HCT116 (cell line): ENCODE measurements around the gene SLC23A3. TPM values are rescaled to one million over a fixed set of nuclear protein-coding genes. Genes with fewer than 3 reads are reported as not detected.

Experiments used
- ATAC-seq: fragments of 200-7000 bp; cut with Tn5 transposase; 2 replicates; pipeline ENCODE4 v1.9.1; 2020; ENCODE audit warnings: mild to moderate bottlenecking, moderate library complexity
- BruUV-seq: library from RNA; stranded (reverse); fragments of 400-500 nt; replicated peaks from 2 replicates; lab custom pipeline; 2021; lab: Mats Ljungman, UMichigan
- CTCF ChIA-PET: fragments of 300-600 bp; sonication (Branson Sonifier 250); formaldehyde crosslinking; loops from one replicate; lab custom pipeline; 2021; ENCODE audit warnings: antibody characterized with exemption; lab: Charles Lee
- POLR2A ChIA-PET: fragments of 300-600, 350-600 bp; sonication (Branson Sonifier 250); formaldehyde crosslinking; loops from one replicate; lab custom pipeline; 2021; ENCODE audit warnings: antibody characterized with exemption; lab: Charles Lee
- RAD21 ChIA-PET, 2 experiments: fragments of 300-600 bp; sonication (Branson Sonifier 250); formaldehyde crosslinking; loops; one replicate each; lab custom pipeline; 2023; ENCODE audit warnings: low total read pairs in 2 of 2; ENCODE audit not compliant: uncharacterized antibody in 2 of 2, unreplicated experiment in 2 of 2, low non-redundant PET in 1 of 2; lab: Charles Lee
- DNase-seq: peaks from one replicate; pipeline ENCODE4 v3.0.0-alpha.2; 2010; ENCODE audit warnings: low read depth, low spot score
- H2AFZ ChIP-seq: fragments of 200-600 bp; shearing (Covaris generic), sonication (generic); 2 replicates; pipeline ENCODE4 v1.6.1; 2017; ENCODE audit warnings: low read depth, mixed run types, mixed read lengths, antibody characterized with exemption, low read length; ENCODE audit not compliant: poor library complexity, severe bottlenecking
- H3K27ac ChIP-seq: 2 replicates; pipeline ENCODE4 v1.5.1; 2012; ENCODE audit warnings: low read depth, low read length
- H3K27me3 ChIP-seq: fragments of 200-600 bp; sonication (generic); 2 replicates; pipeline ENCODE4 v1.6.1; 2016; ENCODE audit warnings: mixed run types, low read length, mixed read lengths; ENCODE audit not compliant: insufficient read depth
- H3K36me3 ChIP-seq, 2 experiments: fragments of 200-500 bp in 1 of 2; fragments of 200-600 bp in 1 of 2; sonication (Bioruptor generic) in 1 of 2; sonication (generic) in 1 of 2; 2 replicates each; pipeline versions ENCODE4 v1.5.1 to v1.6.1; 2014 to 2016; ENCODE audit warnings: low read length in 2 of 2, inconsistent platforms in 1 of 2, mixed read lengths in 1 of 2, mixed run types in 1 of 2; ENCODE audit not compliant: insufficient read depth in 2 of 2, control insufficient read depth in 1 of 2
- H3K4me1 ChIP-seq, 2 experiments: fragments of 200-600 bp in 1 of 2; sonication (generic) in 1 of 2; 2 replicates each; pipeline versions ENCODE4 v1.5.1 to v1.6.1; 2012 to 2017; ENCODE audit warnings: low read length in 2 of 2, inconsistent platforms in 1 of 2, mild to moderate bottlenecking in 1 of 2, mixed read lengths in 1 of 2, mixed run types in 1 of 2, moderate library complexity in 1 of 2; ENCODE audit not compliant: insufficient read depth in 2 of 2, control insufficient read depth in 1 of 2
- H3K4me2 ChIP-seq: fragments of 200-600 bp; sonication (generic); 2 replicates; pipeline ENCODE4 v1.6.1; 2017; ENCODE audit warnings: mixed run types, low read length, mixed read lengths
- H3K4me3 ChIP-seq, 2 experiments: fragments of 200-600 bp in 1 of 2; sonication (generic) in 1 of 2; replicated peaks in 1 of 2; 2 replicates each; pipeline ENCODE4 v1.5.1; 2011 to 2016; ENCODE audit warnings: low read length in 2 of 2, control low read depth in 1 of 2, low read depth in 1 of 2, mild to moderate bottlenecking in 1 of 2, mixed read lengths in 1 of 2, mixed run types in 1 of 2
- H3K79me2 ChIP-seq: fragments of 200-600 bp; sonication (generic); 2 replicates; pipeline ENCODE4 v1.6.1; 2017; ENCODE audit warnings: mild to moderate bottlenecking, mixed run types, low read length, moderate library complexity, mixed read lengths; ENCODE audit not compliant: insufficient read depth
- H3K9ac ChIP-seq: fragments of 200-600 bp; sonication (generic); 2 replicates; pipeline ENCODE4 v1.6.1; 2016; ENCODE audit warnings: low read length, mixed read lengths
- H3K9me2 ChIP-seq: fragments of 200-600 bp; sonication (generic), shearing (Covaris generic); 2 replicates; pipeline ENCODE4 v1.6.1; 2017; ENCODE audit warnings: mixed run types, mild to moderate bottlenecking, moderate library complexity; ENCODE audit not compliant: insufficient read depth
- H3K9me3 ChIP-seq, 2 experiments: fragments of 200-500 bp in 1 of 2; fragments of 200-600 bp in 1 of 2; sonication (Bioruptor generic) in 1 of 2; sonication (generic) in 1 of 2; 2 replicates each; pipeline ENCODE4 v1.6.1; 2014 to 2017; ENCODE audit warnings: low read length in 2 of 2, mixed read lengths in 2 of 2, inconsistent platforms in 1 of 2, low read depth in 1 of 2, mild to moderate bottlenecking in 1 of 2, mixed run types in 1 of 2, moderate library complexity in 1 of 2; ENCODE audit not compliant: control insufficient read depth in 1 of 2, insufficient read depth in 1 of 2
- H4K20me1 ChIP-seq: fragments of 200-600 bp; sonication (generic), shearing (Covaris generic); 2 replicates; pipeline ENCODE4 v1.6.1; 2017; ENCODE audit warnings: mixed run types, mild to moderate bottlenecking, moderate library complexity; ENCODE audit not compliant: insufficient read depth
- CEBPB ChIP-seq: IDR thresholded peaks from 2 replicates; pipeline ENCODE4 v1.6.1; 2012; ENCODE audit warnings: low read depth
- EGR1 ChIP-seq: IDR thresholded peaks from 2 replicates; pipeline ENCODE4 v1.6.1; 2012; ENCODE audit warnings: low read depth
- ELF1 ChIP-seq: IDR thresholded peaks from 2 replicates; pipeline ENCODE4 v1.6.1; 2012; ENCODE audit warnings: low read depth, borderline replicate concordance
- JUND ChIP-seq: IDR thresholded peaks from 2 replicates; pipeline ENCODE4 v1.6.1; 2012
- POLR2A ChIP-seq: IDR thresholded peaks from 2 replicates; pipeline ENCODE4 v1.7.0; 2011; ENCODE audit warnings: borderline replicate concordance; ENCODE audit not compliant: insufficient read depth, insufficient read length; ENCODE audit errors: extremely low read depth
- RAD21 ChIP-seq: IDR thresholded peaks from 2 replicates; pipeline ENCODE4 v1.6.1; 2012; ENCODE audit warnings: low read depth, mild to moderate bottlenecking
- REST ChIP-seq: IDR thresholded peaks from 2 replicates; pipeline ENCODE4 v1.6.1; 2012; ENCODE audit warnings: low read depth
- ZNF274 ChIP-seq: fragments of 200-500 bp; sonication (Bioruptor generic); IDR thresholded peaks from 2 replicates; pipeline ENCODE4 v1.6.1; 2014; ENCODE audit warnings: mild to moderate bottlenecking, low read depth, low read length, inconsistent platforms
- intact Hi-C: fragments of 100-400 bp; cut with micrococcal nuclease; formaldehyde crosslinking; loops from 2 replicates; pipeline ENCODE4 v1.10.0; 2022
- total RNA-seq: library from RNA; stranded (reverse); gene quantifications from one replicate; pipeline ENCODE4 v1.2.1, GENCODE V29; 2021; ENCODE audit not compliant: unreplicated experiment
- TF ChIP-seq, protein P1 (sequence below): IDR thresholded peaks from 2 replicates; pipeline ENCODE4 v1.6.1; 2011; ENCODE audit warnings: mild to moderate bottlenecking, low read length, moderate library complexity; ENCODE audit not compliant: insufficient replicate concordance; ENCODE audit errors: extremely low read depth
- TF ChIP-seq, protein P2 (sequence below): IDR thresholded peaks from 2 replicates; pipeline ENCODE4 v1.6.1; 2012

Gene SLC23A3
- total RNA-seq, 1 experiment from 2014 or later: 4.8 TPM

- RAD21 ChIA-PET: no interaction called here
- no peak for DNase-seq
- no TSS peak for BruUV-seq
Observed at GRCh38 chr2:219173176-219173575, 3.3 kb upstream of the SLC23A3 start.

More at GRCh38 chr2:219173176-219173575, 3.3 kb upstream of the SLC23A3 start:
- intact Hi-C loops: loop anchor here (10.0 kb wide), 1 partner anchor 362 kb away; no protein-coding TSS in a partner anchor
- no peaks in the 10 kb centered on the region for H3K27me3 ChIP-seq
- H3K4me1 ChIP-seq: peaks cover 5 to 15% of the 10 kb centered on the region in 2 experiments
- H3K9ac ChIP-seq: no peak overlapping the region
- ChIA-PET CTCF (no interaction called here), POLR2A (no interaction called here)
- H2AFZ ChIP-seq: no peak overlapping the region
- peaks cover 7% of the 10 kb centered on the region; the same call in 1 of the 2 replicates for H3K79me2 ChIP-seq
- H3K9me2 ChIP-seq: no peaks in the 10 kb centered on the region
- peaks cover 0 to 7% of the 10 kb centered on the region in 2 experiments; a peak in 2 of 4 replicates for H3K36me3 ChIP-seq
- no peaks in the 10 kb centered on the region for H3K9me3 ChIP-seq
- TF ChIP-seq RAD21: no peak
- TF ChIP-seq CEBPB: no peak
- TF ChIP-seq ELF1: no peak
- TF ChIP-seq JUND: no peak
- no peak for TF ChIP-seq ZNF274
- no peak for TF ChIP-seq EGR1
- TF ChIP-seq, protein P1, sequence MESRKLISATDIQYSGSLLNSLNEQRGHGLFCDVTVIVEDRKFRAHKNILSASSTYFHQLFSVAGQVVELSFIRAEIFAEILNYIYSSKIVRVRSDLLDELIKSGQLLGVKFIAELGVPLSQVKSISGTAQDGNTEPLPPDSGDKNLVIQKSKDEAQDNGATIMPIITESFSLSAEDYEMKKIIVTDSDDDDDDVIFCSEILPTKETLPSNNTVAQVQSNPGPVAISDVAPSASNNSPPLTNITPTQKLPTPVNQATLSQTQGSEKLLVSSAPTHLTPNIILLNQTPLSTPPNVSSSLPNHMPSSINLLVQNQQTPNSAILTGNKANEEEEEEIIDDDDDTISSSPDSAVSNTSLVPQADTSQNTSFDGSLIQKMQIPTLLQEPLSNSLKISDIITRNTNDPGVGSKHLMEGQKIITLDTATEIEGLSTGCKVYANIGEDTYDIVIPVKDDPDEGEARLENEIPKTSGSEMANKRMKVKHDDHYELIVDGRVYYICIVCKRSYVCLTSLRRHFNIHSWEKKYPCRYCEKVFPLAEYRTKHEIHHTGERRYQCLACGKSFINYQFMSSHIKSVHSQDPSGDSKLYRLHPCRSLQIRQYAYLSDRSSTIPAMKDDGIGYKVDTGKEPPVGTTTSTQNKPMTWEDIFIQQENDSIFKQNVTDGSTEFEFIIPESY: no peak
- TF ChIP-seq, protein P2, sequence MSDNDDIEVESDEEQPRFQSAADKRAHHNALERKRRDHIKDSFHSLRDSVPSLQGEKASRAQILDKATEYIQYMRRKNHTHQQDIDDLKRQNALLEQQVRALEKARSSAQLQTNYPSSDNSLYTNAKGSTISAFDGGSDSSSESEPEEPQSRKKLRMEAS: no peak
- no peak for TF ChIP-seq REST
- no peak for TF ChIP-seq POLR2A
- ATAC-seq: no peak
- H3K27ac ChIP-seq: no peak overlapping the region
- no peaks in the 10 kb centered on the region for H4K20me1 ChIP-seq
- H3K4me2 ChIP-seq: no peak overlapping the region
- H3K4me3 ChIP-seq: no peak overlapping the region
